IPS-15b (cell line): Measurements from ENCODE around the gene GRM2.
A peak's percentile ranks its signal among the peaks of the same experiment; 100 is the strongest.

ENCODE experiments used
- H3K27me3 ChIP-seq: one replicate; pipeline ENCODE4 v1.6.1; 2013; ENCODE audit warnings: low read length; ENCODE audit not compliant: control insufficient read depth, insufficient read depth
- H3K36me3 ChIP-seq: one replicate; pipeline ENCODE4 v1.6.1; 2013; ENCODE audit warnings: low read length; ENCODE audit not compliant: control insufficient read depth, insufficient read depth
- H3K4me1 ChIP-seq: one replicate; pipeline ENCODE4 v1.6.1; 2013; ENCODE audit warnings: mild to moderate bottlenecking, low read length; ENCODE audit not compliant: control insufficient read depth, insufficient read depth
- H3K4me3 ChIP-seq: one replicate; pipeline ENCODE4 v1.5.1; 2013; ENCODE audit warnings: low read depth, low read length
- H3K9ac ChIP-seq: one replicate; pipeline ENCODE4 v1.6.1; 2013; ENCODE audit warnings: low read depth, mild to moderate bottlenecking, low read length
- H3K9me3 ChIP-seq: one replicate; pipeline ENCODE4 v1.6.1; 2013; ENCODE audit warnings: mild to moderate bottlenecking, low read length; ENCODE audit not compliant: control insufficient read depth, insufficient read depth

Gene GRM2

GRCh38 chr3:51682526-51682925 lies 24.3 kb upstream of the GRM2 start:
- H3K36me3 ChIP-seq: peaks cover 7% of the 10 kb centered on the region
- no peaks in the 10 kb centered on the region for H3K9me3 ChIP-seq
- H3K9ac ChIP-seq: no peak overlapping the region
- H3K4me1 ChIP-seq: no peaks in the 10 kb centered on the region
- H3K4me3 ChIP-seq: no peak overlapping the region
- H3K27me3 ChIP-seq: no peaks in the 10 kb centered on the region

- no peak overlapping the region for H3K9ac ChIP-seq
Observed at GRCh38 chr3:51683566-51683965, 23.3 kb upstream of the GRM2 start.

GRCh38 chr3:51684971-51685751 lies 21.7 kb upstream of the GRM2 start:
- Histone ChIP-seq H3K27me3 (no peaks in the 10 kb centered on the region), H3K4me3 (no peak overlapping the region), H3K9ac (no peak overlapping the region), H3K36me3 (peaks cover 9% of the 10 kb centered on the region), H3K4me1 (no peaks in the 10 kb centered on the region), H3K9me3 (no peaks in the 10 kb centered on the region)

More at GRCh38 chr3:51683566-51683965, 23.3 kb upstream of the GRM2 start:
- Histone ChIP-seq H3K27me3 (no peaks in the 10 kb centered on the region), H3K9me3 (no peaks in the 10 kb centered on the region), H3K36me3 (peaks cover 9% of the 10 kb centered on the region), H3K4me1 (no peaks in the 10 kb centered on the region), H3K4me3 (no peak overlapping the region)

- Histone ChIP-seq H3K9ac (no peak overlapping the region), H3K27me3 (no peaks in the 10 kb centered on the region), H3K4me1 (no peaks in the 10 kb centered on the region), H3K36me3 (peaks cover 9% of the 10 kb centered on the region), H3K9me3 (no peaks in the 10 kb centered on the region), H3K4me3 (no peak overlapping the region)
Observed at GRCh38 chr3:51686056-51686455, 20.8 kb upstream of the GRM2 start.

GRCh38 chr3:51686512-51687215 lies 20.2 kb upstream of the GRM2 start:
- Histone ChIP-seq H3K9ac (peak overlapping the region; percentile 37), H3K4me3 (no peak overlapping the region), H3K9me3 (no peaks in the 10 kb centered on the region), H3K4me1 (no peaks in the 10 kb centered on the region), H3K27me3 (no peaks in the 10 kb centered on the region), H3K36me3 (peaks cover 9% of the 10 kb centered on the region)

GRCh38 chr3:51687431-51688205 lies 19.2 kb upstream of the GRM2 start:
- Histone ChIP-seq H3K27me3 (no peaks in the 10 kb centered on the region), H3K9me3 (no peaks in the 10 kb centered on the region), H3K4me1 (no peaks in the 10 kb centered on the region), H3K9ac (peak overlapping the region; percentile 37), H3K4me3 (no peak overlapping the region), H3K36me3 (peaks cover 9% of the 10 kb centered on the region)

- H3K36me3 ChIP-seq: peaks cover 9% of the 10 kb centered on the region
- no peak overlapping the region for H3K4me3 ChIP-seq
- no peak overlapping the region for H3K9ac ChIP-seq
- no peaks in the 10 kb centered on the region for H3K4me1 ChIP-seq
- H3K27me3 ChIP-seq: no peaks in the 10 kb centered on the region
- no peaks in the 10 kb centered on the region for H3K9me3 ChIP-seq
Observed at GRCh38 chr3:51688206-51688600, 18.7 kb upstream of the GRM2 start.

GRCh38 chr3:51691021-51691420 lies 15.8 kb upstream of the GRM2 start:
- Histone ChIP-seq H3K4me1 (no peaks in the 10 kb centered on the region), H3K36me3 (peaks cover 2% of the 10 kb centered on the region), H3K27me3 (no peaks in the 10 kb centered on the region), H3K9ac (no peak overlapping the region), H3K9me3 (no peaks in the 10 kb centered on the region), H3K4me3 (no peak overlapping the region)

GRCh38 chr3:51691949-51692348 lies 14.9 kb upstream of the GRM2 start:
- H3K9ac ChIP-seq: no peak overlapping the region
- H3K36me3 ChIP-seq: peaks cover 2% of the 10 kb centered on the region
- no peaks in the 10 kb centered on the region for H3K4me1 ChIP-seq
- no peaks in the 10 kb centered on the region for H3K27me3 ChIP-seq
- H3K4me3 ChIP-seq: no peak overlapping the region
- no peaks in the 10 kb centered on the region for H3K9me3 ChIP-seq

GRCh38 chr3:51692980-51693395 lies 13.9 kb upstream of the GRM2 start:
- Histone ChIP-seq H3K9me3 (no peaks in the 10 kb centered on the region), H3K4me1 (no peaks in the 10 kb centered on the region), H3K4me3 (no peak overlapping the region), H3K27me3 (no peaks in the 10 kb centered on the region), H3K9ac (no peak overlapping the region), H3K36me3 (peaks cover 4% of the 10 kb centered on the region)

GRCh38 chr3:51696954-51697353 lies 9.9 kb upstream of the GRM2 start:
- H3K4me3 ChIP-seq: no peak overlapping the region
- H3K9ac ChIP-seq: no peak overlapping the region
- no peaks in the 10 kb centered on the region for H3K9me3 ChIP-seq
- peaks cover 10% of the 10 kb centered on the region for H3K36me3 ChIP-seq
- no peaks in the 10 kb centered on the region for H3K27me3 ChIP-seq
- no peaks in the 10 kb centered on the region for H3K4me1 ChIP-seq
